ENCODE results near the gene MFGE8. TPM values are rescaled to one million over a fixed set of nuclear protein-coding genes. Genes with fewer than 3 reads are reported as not detected.

The MFGE8 gene
- total and polyA plus RNA-seq, 8 donors = 6.1 to 34.5 (median 23.8) TPM

- no peak for DNase-seq
- no peak overlapping the region for H3K27ac ChIP-seq
- TF ChIP-seq, protein P1, sequence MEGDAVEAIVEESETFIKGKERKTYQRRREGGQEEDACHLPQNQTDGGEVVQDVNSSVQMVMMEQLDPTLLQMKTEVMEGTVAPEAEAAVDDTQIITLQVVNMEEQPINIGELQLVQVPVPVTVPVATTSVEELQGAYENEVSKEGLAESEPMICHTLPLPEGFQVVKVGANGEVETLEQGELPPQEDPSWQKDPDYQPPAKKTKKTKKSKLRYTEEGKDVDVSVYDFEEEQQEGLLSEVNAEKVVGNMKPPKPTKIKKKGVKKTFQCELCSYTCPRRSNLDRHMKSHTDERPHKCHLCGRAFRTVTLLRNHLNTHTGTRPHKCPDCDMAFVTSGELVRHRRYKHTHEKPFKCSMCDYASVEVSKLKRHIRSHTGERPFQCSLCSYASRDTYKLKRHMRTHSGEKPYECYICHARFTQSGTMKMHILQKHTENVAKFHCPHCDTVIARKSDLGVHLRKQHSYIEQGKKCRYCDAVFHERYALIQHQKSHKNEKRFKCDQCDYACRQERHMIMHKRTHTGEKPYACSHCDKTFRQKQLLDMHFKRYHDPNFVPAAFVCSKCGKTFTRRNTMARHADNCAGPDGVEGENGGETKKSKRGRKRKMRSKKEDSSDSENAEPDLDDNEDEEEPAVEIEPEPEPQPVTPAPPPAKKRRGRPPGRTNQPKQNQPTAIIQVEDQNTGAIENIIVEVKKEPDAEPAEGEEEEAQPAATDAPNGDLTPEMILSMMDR (IDR thresholded peaks at IDR 0.05) = no peak
- no peaks in the 10 kb centered on the region for H3K36me3 ChIP-seq
- H3K27me3 ChIP-seq = no peaks in the 10 kb centered on the region
- FAIRE-seq = no peak
- H3K4me3 ChIP-seq = no peak overlapping the region
- H3K9me3 ChIP-seq = no peaks in the 10 kb centered on the region
- WGBS, 2 donors = 67 to 85% methylated on average over 5 of the region's 5 CpGs
- intact Hi-C loops (cut with DNase I) = loop anchor here in 2 of 3 donors (5.0 to 10.0 kb wide), 3 partner anchors 114 to 274 kb away; no protein-coding TSS in a partner anchor
- H3K4me1 ChIP-seq = no peaks in the 10 kb centered on the region
- no peak for ATAC-seq
These were observed 12.2 kb downstream of the MFGE8 start for GRCh38 chr15:88900982-88901418.

GRCh38 chr15:88900309-88900981 lies 12.7 kb downstream of the MFGE8 start:
- FAIRE-seq (no peak), DNase-seq (no peak), ATAC-seq (no peak)
- Histone ChIP-seq H3K36me3 (no peaks in the 10 kb centered on the region), H3K4me1 (no peaks in the 10 kb centered on the region), H3K4me3 (no peak overlapping the region), H3K27me3 (no peaks in the 10 kb centered on the region), H3K9me3 (no peaks in the 10 kb centered on the region), H3K27ac (no peak overlapping the region)
- intact Hi-C loops (cut with DNase I) = loop anchor here in 2 of 3 donors (5.0 to 10.0 kb wide), 3 partner anchors 114 to 274 kb away; no protein-coding TSS in a partner anchor
- 75 to 83% methylated on average over 10 to 12 of the region's 12 CpGs for whole genome bisulfite sequencing, 2 donors
- TF ChIP-seq, protein P1 (IDR thresholded peaks at IDR 0.05) = no peak

DNA sequence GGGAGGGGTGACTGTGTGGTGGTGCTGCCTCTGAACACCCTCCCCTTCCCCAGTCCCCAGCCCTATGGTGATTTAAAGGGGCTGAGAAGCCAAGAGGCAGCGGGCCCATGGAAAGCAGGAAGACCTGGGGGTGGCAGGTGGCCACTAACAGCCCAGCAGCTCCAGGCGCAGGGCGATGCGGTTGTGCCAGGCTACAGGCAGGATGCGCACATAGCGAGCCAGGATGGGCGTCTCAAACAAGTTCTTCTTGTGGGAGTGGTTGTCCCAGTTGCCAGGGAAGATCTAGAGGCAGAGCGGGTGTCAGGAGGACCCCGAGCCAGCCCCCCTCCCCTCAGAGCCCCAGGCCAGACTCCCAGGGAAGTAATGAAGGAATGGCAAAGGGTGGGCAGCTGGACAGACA lies 13.9 kb downstream of the MFGE8 start:
- peaks cover 0 to 7% (median 0%) of the 10 kb centered on the region in 4 donors for H3K27me3 ChIP-seq
- FAIRE-seq (no peak), ATAC-seq (no peak), DNase-seq (no peak)
- intact Hi-C loops (cut with DNase I) = no loop called here
- TF ChIP-seq, protein P1 (IDR thresholded peaks at IDR 0.05) = no peak
- H3K36me3 ChIP-seq = no peaks in the 10 kb centered on the region
- H3K4me3 ChIP-seq = no peak overlapping the region
- H3K4me1 ChIP-seq = peaks cover 0 to 7% (median 0%) of the 10 kb centered on the region in 3 donors
- H3K27ac ChIP-seq = no peak overlapping the region
- WGBS, 2 donors = 82 to 85% methylated on average over 9 of the region's 9 CpGs
- no peaks in the 10 kb centered on the region for H3K9me3 ChIP-seq

DNA sequence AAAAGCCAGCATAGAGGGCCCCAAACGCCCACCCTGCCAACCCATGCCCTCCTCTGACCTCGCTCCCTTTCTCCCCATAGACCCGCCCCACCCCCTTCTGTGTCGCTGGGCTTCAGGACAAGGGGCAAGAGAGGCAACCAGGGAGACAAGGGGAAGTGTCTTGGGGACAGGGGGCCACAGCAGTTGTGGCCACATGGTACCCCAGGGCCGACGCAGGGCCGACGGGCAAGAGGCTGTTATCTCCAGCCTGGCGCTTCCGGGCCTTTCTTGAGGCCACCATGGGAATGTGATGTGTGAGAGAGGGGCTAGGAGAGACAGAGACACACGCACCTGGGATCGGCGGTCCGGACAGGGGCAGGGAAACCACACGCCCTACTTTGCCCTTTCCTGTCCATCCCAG lies 14.4 kb downstream of the MFGE8 start:
- Histone ChIP-seq H3K27me3 (peaks cover 0 to 7% (median 0%) of the 10 kb centered on the region in 4 donors), H3K4me3 (no peak overlapping the region), H3K27ac (no peak overlapping the region), H3K9me3 (no peaks in the 10 kb centered on the region), H3K4me1 (peaks cover 0 to 7% (median 0%) of the 10 kb centered on the region in 3 donors), H3K36me3 (no peaks in the 10 kb centered on the region)
- intact Hi-C loops (cut with DNase I) = no loop called here
- DNase-seq (no peak), ATAC-seq (no peak), FAIRE-seq (no peak)
- WGBS, 2 donors = 67 to 85% methylated on average over 15 of the region's 15 CpGs
- TF ChIP-seq, protein P1 (IDR thresholded peaks at IDR 0.05) = no peak

All from pancreas (tissue), 10 donors.